Head of caudate nucleus (tissue), 42 donors: ENCODE measurements around the gene SPACDR.
A peak's percentile ranks its signal among the peaks of the same experiment; 100 is the strongest.

ENCODE experiments used
- DNase-seq, 42 donors: peaks; one replicate each; pipeline versions ENCODE4 v3.0.0 to v3.0.0-alpha.2; 2020 to 2021; ENCODE audit warnings: mixed read lengths in 7 of 42
- intact Hi-C: fragments of 100-400 bp; cut with DNase I; formaldehyde crosslinking; loops from one replicate; pipeline ENCODE4 v1.15.0; 2022

SPACDR gene

GRCh38 chr7:100430493-100431285 lies 33.4 kb downstream of the SPACDR start:
- intact Hi-C loops, result no loop called here
- DNase-seq, result peak in 11 of 42 donors; percentile 18 to 58 (median 27)

- intact Hi-C loops, result loop anchor here (2.0 kb wide), 1 partner anchor 37 kb away; no protein-coding TSS in a partner anchor
- peak; percentile 87 to 97 (median 95) for DNase-seq
Measured at GRCh38 chr7:100429637-100430492, 34.2 kb downstream of the SPACDR start, which contains the start of gene MEPCE. TSS of gene MEPCE (plus strand) at chr7:100429831. CDS start at chr7:100430019, 188 bp downstream.

DNA sequence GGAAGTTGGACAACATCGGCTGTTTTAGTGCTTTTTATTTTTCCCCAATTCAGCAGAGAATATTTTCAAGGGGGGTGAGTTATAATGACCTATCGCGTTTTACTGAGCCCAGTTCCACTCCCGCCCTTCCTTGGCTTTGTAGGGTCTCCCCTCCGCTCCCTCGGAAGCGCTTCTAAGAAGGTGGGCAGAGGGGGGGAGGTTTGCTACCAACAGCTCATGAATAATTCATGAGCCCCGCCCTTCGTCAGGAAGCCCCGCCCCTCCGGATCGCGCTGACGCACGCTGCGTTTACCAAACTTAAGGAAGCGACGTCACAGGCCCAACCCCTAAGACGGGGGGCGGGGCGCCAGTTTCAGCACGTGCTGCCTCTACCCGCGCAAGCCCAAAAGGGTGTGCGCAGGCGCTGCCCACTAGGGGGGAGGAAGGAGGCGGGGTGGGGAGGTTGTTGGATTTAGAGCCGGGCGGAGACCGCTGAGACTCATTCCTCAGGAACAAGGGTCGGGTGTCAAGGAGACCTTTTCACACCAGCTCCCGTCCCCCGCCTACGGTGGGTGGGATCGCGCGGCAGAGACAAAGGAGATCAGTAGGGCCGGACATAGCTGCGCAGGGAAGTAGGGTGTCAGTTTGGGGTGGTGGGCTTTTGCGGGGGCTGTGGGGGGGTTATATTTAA lies 35.0 kb downstream of the SPACDR start:
- intact Hi-C loops, result loop anchor here (2.0 kb wide), 1 partner anchor 38 kb away; no protein-coding TSS in a partner anchor

DNA sequence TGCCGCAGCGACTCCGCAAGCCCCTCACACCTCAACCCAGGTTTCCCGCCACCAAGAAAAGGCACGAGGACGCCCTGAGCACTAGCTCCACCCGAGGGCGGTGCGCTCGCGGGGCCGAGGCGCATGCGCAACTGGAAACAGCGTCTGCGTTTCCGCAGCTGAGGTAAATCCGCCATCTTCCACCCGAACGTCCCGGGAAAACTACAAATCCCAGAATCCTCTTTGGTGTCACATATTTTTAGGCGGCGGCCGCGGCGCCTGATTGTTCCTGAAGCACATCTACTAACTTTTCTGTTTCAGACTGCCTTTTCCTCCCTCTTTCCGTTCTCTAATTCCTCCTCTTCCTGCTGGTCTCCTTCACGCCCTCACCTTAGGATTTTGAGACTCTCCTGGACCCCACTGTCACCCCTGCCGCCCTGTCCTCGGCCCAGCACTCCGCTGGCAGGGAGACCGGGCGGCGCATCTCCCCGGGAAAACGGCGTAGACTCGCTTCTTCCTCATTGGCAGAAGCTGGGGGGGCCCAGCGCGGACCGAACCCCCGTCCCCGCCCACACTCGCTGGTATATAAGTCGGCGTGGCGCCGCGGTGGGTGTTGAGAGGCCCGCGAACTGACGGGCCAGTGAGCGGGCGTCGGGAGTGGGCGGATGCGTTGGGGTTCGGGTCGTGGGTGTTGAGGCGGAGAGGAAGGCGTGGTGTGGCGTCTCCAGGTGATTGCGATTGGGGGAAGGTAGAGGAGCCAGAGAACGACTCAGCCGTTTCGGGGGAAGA lies 35.7 kb downstream of the SPACDR start, which contains the start of gene ZCWPW1:
Gene ZCWPW1 (minus strand): TSS at position 505 of the 768 bp plus-strand sequence. CDS start 8,054 bp downstream, outside the sequence.
- intact Hi-C loops, result loop anchor here (2.0 kb wide), 1 partner anchor 38 kb away; no protein-coding TSS in a partner anchor
- DNase-seq, result peak; percentile 90 to 98 (median 96)

More for the DNA sequence above, 35.0 kb downstream of the SPACDR start:
- peak; percentile 99 to 100 (median 100) for DNase-seq

DNA sequence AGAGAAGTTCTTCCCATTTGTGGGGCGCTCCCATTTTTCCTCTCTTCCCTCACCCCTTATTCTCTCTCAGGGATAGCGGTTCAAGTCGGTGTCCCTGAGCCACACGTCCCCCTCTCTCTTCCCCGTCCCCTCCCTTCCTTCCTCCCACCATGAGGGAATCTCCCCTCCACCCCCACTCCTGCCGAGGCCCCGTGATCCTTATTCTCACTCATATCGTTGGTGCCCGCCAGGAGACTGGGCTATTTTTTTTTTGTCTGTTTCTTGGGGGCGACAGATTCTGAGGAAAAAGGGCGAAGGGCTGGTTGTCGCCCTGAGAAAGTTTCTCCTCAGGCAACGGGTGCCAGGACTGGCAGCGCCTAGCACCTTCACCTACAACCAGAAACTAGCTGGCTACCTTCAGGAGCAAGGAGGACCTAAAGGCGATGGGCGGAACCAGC lies 36.3 kb downstream of the SPACDR start:
- DNase-seq, result peak in 2 of 42 donors; percentile 15
- intact Hi-C loops, result loop anchor here (2.0 kb wide), 1 partner anchor 39 kb away; no protein-coding TSS in a partner anchor

GRCh38 chr7:100426516-100426915 lies 37.5 kb downstream of the SPACDR start:
- no peak for DNase-seq
- intact Hi-C loops, result no loop called here

GRCh38 chr7:100425347-100425746 lies 38.7 kb downstream of the SPACDR start:
- DNase-seq, result no peak
- intact Hi-C loops, result no loop called here

DNA sequence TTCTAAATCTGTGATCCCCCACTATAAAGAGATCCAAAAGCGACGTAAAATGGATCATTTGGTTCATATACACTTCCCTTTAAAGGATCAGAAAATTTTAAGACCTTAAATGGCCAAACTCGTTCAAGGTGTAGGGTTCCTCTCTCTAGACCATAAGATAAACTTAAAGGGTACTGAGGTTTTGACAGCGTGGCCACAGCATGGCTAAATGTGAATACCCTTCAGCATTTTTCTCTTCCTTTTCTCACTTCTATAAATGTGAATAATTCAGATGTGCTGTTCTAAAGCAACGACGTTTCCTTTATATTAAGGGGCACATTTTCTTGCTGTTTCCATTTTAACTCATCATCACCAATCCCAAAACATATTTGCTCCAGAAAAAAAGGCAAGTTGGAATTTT lies 40.7 kb downstream of the SPACDR start:
- intact Hi-C loops, result no loop called here
- DNase-seq, result no peak

GRCh38 chr7:100419660-100420226 lies 44.3 kb downstream of the SPACDR start:
- no peak for DNase-seq
- intact Hi-C loops, result no loop called here

DNA sequence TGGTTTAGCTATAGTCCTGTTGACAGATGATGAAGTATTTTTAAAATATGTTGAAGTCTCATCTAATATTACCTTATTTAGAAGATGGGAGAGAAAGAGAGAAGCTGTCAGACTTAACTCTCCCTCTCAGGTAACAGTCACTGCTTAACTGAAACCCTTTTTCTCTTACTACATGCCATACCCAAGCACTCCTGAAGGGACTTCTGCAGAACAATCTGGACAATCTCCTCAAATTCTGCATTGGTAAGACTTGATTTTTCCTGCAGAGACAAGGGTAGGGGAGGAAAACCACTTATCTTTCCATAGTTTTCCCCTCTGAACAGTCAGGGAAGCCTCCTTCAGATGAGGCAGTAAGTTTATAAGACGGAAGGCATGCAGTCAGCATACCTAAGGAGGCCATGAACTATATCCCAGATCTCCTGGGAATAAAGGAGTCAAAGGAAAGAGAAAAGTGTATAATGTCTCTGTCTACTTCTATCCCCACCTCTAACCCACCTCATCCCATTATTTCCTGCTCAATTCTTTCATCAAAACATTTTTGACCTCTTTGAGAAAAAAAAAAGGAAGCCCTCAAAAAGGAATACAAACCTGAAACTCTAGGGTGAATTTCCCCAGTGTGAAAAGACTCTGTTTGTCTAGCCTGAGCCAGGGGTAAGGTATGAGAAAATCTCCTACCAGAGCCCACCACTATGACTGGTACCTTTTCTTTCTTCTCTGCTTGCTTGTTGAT lies 45.0 kb downstream of the SPACDR start:
- DNase-seq, result no peak

DNA sequence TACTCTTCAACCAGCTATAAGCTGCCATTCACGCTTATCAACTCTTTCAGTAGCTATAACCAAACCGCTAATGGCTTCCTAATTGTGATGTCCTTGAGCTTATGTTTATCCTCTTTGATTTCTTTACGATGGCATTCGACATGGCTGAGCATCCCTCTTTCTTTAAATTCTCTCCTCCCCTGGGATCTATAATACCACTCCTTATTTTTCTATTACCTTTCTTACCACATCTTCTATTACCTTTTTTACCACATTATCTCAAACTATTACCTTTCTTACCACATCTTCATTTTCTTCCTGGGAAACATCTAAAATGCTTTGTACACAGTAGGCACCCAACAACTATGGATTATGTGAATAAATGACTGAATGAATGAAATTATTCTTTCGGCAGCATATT lies 48.6 kb downstream of the SPACDR start:
- DNase-seq, result no peak
- intact Hi-C loops, result no loop called here

More for the DNA sequence above, 45.0 kb downstream of the SPACDR start:
- intact Hi-C loops, result no loop called here

DNA sequence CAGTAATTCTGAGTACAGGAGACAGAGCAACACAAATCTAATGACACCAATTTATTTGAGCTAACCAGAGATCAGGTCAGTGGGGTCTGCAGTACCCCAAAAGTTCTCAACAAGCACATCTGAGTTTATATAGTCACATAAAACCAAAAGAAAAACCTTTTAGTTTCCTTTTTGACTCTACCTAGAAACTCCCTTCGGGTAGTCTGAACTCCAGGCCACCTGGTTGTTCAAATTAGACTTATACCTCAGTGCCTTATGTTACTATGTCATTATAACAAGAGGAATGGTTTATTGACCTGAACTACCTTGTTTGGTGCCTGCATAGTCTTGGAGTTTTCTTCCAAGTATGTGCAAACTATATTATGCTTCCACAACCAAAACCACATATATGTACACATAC lies 50.2 kb downstream of the SPACDR start:
- intact Hi-C loops, result no loop called here
- DNase-seq, result no peak

- intact Hi-C loops, result no loop called here
- DNase-seq, result no peak
Measured at GRCh38 chr7:100413346-100413745, 50.7 kb downstream of the SPACDR start.

DNA sequence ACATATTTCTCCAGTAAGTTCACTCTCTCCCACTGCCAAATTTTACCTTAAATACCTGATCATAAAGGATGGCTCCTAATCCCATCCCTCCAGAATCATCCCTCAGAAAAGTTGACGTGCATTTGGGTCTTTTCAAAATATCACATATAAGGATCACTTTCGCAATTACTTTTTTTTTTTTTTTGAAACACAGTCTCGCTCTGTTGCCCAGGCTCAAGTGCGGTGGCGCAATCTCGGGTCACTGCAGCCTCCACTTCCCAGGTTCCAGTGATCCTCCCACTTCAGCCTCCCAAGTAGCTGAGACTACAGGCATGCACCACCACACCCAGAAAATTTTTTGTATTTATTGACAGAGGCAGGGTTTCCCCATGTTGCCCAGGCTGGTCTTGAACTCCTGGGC lies 53.0 kb downstream of the SPACDR start:
- no peak for DNase-seq
- intact Hi-C loops, result no loop called here

- intact Hi-C loops, result no loop called here
- DNase-seq, result peak in 1 of 42 donors; percentile 28
Measured at GRCh38 chr7:100407285-100408180, 56.5 kb downstream of the SPACDR start.

- intact Hi-C loops, result no loop called here
- no peak for DNase-seq
Measured at GRCh38 chr7:100406767-100407166, 57.3 kb downstream of the SPACDR start.
